Choroid plexus epithelial cell (primary cell): ENCODE data around the gene PROCA1.

Experiments used
- DNase-seq: peaks from one replicate; pipeline ENCODE4 v3.0.0-alpha.2; 2010; ENCODE audit warnings: low read depth
- H3K4me3 ChIP-seq: 2 replicates; pipeline ENCODE4 v1.5.1; 2011; ENCODE audit warnings: low read depth, mild to moderate bottlenecking, control low read depth, low read length, moderate library complexity
- CTCF ChIP-seq: conservative IDR thresholded peaks from 2 replicates; pipeline ENCODE4 v1.5.1; 2011; ENCODE audit warnings: low read depth, mild to moderate bottlenecking, control low read depth, inconsistent platforms, low read length, moderate library complexity

Gene PROCA1

GRCh38 chr17:28716740-28717577 is 5.3 kb upstream of the PROCA1 start:
- peak overlapping the region; percentile 80 for H3K4me3 ChIP-seq
- DNase-seq: peak; percentile 46
- no peak for TF ChIP-seq CTCF

- DNase-seq: no peak
- TF ChIP-seq CTCF: no peak
- no peak overlapping the region for H3K4me3 ChIP-seq
These were observed 3.5 kb upstream of the PROCA1 start for GRCh38 chr17:28715217-28715616.

- DNase-seq: no peak
- no peak for TF ChIP-seq CTCF
- H3K4me3 ChIP-seq: no peak overlapping the region
These were observed 2.6 kb upstream of the PROCA1 start for GRCh38 chr17:28714281-28714680.

- H3K4me3 ChIP-seq: no peak overlapping the region
- no peak for DNase-seq
- TF ChIP-seq CTCF: no peak
These were observed 1.2 kb upstream of the PROCA1 start for GRCh38 chr17:28712705-28713415.

- peak; percentile 31 for DNase-seq
- H3K4me3 ChIP-seq: peak overlapping the region; percentile 61
- peak; percentile 16 for TF ChIP-seq CTCF
These were observed 480 bp upstream of the PROCA1 start for GRCh38 chr17:28712032-28712704.

- peak; percentile 90 for DNase-seq
- TF ChIP-seq CTCF: no peak
- peak overlapping the region; percentile 61 for H3K4me3 ChIP-seq
These were observed 596 bp downstream of the PROCA1 start for GRCh38 chr17:28710861-28711722.
